NOMO-1 treated with dmso at 0.1 percent for 144 hours (cell line): Measurements from ENCODE around the gene HDLBP.
"Not testable (repeated sequence)": the region's sequence is repeated elsewhere in the genome, so short reads cannot be mapped to it uniquely, and the experiment has no call there.

Source experiments
- DNase-seq: peaks from one replicate; lab custom pipeline; 2025; ENCODE audit not compliant: unreplicated experiment; lab: John Stamatoyannopoulos, UW

Gene HDLBP

DNA sequence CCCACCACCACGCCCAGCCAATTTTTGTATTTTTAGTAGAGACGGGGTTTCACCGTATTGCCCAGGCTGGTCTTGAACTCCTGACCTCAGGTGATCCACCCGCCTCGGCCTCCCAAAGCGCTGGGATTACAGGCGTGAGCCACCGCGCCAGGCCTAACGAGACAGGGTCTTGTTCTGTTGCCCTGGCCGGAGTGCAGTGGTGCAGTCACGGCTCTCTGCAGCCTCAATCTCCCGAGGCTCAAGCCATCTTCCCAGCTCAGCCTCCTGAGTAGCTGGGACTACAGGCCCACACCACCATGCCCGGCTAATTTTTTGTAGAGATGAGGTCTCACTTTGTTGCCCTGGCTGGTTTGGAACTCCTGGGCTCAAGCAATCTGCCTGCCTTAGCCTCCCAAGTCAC, 118.2 kb downstream of the HDLBP start:
- DNase-seq, result not testable (repeated sequence)

DNA sequence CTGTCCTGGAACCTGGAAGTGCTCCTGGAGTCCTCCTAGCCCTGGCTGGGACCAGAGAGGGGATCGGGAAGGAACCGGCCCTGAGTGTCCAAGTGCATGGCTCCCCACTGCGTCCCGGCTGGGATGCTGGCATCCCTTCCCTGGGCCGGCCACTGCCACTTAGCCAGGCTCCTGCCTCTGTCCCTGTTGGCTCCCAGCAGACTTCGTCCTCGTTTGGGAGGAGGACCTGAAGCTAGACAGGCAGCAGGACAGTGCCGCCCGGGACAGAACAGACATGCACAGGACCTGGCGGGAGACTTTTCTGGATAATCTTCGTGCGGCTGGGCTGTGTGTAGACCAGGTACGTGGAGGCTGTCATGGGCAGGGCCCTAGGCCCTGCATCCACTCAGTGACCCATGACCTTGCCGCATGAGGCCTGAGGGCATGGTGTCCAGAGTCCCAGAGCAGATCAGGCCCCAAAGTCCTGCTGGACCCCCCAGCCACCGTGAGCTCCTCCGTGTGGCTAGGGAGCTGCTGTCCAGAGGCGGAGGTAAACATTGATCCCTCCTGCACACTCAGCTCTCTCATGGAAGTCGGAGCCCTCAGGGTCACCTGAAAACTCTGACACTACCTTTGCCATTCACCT, 119.9 kb downstream of the HDLBP start:
- no peak for DNase-seq

DNA sequence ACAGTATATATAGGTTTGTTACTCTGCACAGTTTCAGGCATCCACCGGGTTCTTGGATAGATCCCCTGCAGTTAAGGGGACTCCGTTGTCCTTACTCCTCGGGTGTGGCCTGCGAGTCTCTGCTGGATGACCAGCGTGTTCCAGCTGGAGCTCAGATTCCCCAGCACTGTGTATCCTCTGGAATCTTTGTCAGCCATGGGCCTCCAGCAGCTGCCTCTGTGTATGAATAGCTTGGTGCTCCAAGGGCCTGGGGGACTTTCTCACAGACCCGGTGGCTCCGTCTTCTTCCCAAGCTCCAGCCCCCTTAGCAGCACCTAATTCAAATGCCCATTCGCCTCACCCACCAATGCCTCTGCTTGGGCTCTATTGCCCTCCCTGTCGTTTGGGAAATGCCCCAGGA, 120.7 kb downstream of the HDLBP start:
- no peak for DNase-seq

DNA sequence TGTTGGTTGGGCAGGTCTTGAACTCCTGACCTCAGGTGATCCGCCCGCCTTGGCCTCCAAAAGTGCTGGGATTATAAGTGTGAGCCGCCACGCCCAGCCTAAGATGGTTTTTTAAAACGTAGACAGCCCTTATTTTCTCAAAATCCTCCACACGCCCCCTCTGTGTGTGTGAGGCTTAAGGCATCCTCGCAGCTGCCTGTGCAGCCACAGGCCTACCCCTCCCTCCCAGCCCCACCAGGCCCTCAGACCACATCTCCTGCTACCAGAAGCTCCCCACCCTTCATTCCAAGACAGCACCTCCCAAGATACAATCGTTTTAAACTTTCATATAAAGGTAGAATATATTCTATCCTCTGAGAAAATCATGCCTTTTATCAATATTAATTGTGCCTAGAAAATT, 122.2 kb downstream of the HDLBP start:
- DNase-seq, result no peak

DNA sequence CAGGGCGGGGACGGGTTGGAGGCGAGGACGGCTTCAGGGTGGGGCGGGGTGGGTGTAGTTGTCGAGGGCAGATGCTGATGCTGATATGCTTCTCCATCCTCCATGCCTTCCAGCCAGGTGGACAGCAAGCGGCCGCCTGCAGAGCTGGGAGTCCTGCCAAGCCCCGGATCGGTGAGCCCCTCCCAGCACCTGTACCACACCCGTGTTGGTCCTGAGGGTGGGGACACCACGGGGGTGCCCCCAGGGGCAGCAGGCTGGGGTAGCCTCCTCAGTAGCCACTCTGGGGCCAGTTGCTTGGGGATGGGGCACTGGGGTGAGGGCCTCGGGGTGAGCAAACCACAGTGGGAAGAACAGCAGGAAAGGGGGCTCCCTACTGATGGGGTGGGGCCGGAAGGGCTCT, 124.4 kb downstream of the HDLBP start:
- no peak for DNase-seq

DNA sequence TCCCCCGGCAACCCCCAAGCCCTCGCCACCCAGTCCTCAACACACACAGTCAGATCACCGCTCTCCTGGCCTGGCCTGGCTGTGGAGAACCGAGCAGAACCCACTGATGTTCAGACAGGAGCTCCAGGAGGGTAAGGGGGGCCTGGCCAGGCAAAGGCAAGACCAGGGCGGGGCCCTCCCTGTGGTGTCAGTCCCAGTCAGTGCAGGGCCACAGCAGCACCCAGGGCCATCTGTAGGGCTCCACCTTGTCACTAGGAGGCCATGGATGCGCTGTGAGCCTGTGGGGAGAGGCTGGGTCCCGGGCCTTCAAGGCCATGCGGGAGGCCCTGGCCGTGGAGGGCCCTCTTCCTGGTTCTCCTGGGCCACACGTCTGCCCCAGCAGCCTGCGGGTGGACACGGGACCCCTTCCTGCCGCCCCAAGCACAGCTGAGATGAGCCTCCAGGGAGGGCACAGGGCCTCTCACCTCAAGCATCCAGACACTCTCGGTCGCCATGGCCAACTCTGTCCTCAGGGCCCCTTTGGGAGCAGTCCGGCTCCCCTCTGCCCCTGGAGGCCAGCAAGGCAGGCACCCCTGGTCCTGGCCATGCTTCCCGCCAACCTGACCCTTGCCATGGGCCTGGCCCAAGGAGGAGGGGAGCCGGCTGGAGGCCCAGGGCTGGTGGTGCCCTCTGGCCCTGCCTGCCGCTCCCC, 125.0 kb downstream of the HDLBP start:
- no peak for DNase-seq

DNA sequence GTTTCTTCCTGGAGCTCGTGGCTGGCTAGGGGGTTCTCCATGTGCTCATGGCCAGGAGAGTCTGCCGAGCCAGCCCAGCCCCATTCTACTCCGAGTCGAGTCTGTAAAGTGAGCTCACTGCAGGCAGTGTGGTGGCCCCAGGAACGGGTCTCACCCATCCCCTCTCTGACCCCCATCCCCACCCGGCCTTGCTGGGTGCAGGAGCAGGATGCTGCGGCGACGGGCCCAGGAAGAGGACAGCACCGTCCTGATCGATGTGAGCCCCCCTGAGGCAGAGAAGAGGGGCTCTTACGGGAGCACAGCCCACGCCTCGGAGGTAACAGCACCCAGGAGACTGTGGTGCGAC, 125.6 kb downstream of the HDLBP start:
- DNase-seq, result no peak

DNA sequence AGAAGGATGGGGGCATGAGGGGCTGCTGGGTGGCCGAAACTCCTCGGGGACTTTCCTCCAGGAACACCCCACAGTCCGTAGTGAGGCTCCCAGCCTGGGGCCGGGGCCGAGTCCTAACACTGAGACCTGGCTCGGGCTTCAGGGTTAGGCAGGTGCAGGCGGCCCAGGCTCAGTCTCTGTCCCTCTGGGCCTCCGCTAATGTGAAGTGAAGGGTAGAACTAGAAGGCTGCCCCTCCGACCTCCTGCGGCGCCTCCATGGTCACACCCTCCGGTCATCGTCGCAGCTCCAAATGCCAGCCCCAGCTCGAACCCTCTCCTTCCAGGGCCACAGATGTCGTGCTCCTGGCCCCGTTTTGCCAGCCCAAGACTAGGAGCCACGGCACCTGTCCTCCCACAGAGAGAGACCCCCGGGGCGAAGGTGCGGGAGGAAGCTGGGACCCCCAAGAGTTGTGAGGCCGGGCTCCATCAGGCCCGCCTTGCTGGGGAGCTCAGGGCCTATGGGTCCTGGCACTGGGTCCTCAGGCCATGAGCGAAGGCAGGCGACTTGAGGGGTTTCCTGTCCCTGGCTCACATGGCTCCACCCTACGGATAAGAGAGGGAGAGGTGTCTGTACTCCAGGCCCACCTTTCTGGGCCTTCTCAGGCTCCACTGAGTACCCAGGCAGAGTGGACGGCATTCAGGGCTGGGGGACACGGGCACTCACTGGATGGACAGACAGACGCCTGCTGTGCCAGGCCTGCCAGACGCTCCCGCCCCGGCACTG, 126.2 kb downstream of the HDLBP start:
- DNase-seq, result no peak

DNA sequence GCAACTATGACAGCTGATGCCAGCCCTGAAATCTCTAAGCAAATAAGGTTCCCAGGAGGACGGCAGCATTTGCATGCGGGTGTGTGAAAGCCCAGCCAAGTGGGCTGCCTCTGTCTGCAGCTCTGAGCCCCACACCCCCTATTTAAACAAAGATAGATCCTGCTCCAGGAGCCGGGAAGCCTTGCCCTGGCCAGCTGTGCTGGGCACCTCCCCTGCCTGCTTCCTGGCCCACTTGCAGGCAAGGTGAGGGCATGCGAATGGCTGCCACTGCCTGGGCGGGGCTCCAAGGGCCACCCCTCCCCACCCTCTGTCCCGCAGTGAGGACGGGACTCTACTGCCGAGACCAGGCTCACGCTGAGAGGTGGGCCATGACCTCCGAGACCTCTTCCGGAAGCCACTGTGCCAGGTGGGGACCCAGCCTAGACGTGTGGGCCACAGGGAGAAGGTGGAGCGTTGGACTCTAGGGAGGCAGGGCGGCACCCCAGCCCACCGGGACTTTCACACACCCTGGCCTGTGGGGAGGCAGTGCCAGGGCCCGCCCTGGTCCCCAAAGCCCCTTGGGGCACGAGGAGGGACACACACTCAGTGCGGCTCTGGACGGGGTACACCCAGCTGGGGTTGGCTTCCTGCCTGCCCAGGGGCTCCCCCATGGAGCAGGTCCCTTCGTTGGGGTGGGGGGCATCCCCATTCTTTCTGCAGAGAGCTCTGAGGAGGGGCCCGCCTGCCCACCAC, 126.9 kb downstream of the HDLBP start, which contains the start of gene ANO7:
Gene ANO7, plus strand, starts transcription at position 317 of the 732 bp plus-strand sequence. CDS start 1,387 bp downstream, outside the sequence.
- no peak for DNase-seq

DNA sequence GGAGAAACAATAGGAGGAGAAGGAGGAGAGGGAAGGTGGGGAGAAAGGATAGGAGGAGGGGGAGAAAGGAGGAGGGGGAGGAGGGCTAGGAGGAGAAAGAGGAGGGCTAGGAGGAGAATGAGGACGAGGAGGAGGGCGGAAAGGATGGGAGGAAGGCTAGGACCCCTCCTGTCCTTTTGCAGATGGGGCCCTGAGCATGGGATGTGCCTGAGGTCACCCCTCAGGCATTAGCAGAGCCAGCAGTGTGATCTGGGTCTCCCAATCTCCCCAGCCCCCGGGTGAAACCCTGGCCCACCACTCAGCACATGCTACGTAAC, 127.6 kb downstream of the HDLBP start:
- no peak for DNase-seq

DNA sequence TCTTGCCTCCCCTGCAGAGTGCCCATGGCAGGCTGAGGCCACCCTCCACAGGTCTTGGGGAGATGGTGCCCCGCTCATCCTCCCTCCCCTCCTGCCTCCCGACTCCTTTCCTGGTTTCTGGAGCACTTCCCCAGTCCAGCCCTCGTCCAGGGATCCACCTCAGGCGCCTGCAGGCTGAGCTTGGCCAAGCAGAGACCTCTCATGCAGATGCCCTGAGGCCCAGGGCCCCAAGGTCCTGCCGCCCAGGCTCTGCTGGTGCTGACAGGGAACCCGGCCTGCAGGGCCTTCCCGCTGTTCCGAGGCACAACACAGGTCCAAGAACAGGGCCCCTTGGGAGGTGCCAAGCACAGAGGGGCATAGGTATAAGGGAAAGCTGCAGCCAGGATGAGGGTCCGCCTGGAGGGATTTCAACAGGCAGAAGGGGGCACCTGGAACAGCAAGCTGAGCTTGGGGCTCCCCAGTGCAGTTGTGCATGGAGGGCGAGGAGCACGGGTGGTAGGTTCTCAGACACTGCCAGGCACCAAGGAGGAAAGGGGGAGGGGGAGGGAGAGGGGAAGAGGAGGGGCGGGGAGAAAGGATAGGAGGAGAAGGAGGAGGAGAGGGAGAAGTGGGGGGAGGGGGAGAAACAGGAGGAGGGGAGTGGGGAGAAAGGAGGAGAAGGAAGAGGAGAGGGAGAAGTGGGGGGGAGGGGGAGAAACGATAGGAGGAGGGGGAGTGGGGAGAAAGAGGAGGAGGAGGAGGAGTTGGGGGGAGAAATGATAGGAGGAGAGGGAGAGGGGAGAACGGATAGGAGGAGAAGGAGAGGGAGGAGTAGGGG, 128.2 kb downstream of the HDLBP start:
- DNase-seq, result no peak

DNA sequence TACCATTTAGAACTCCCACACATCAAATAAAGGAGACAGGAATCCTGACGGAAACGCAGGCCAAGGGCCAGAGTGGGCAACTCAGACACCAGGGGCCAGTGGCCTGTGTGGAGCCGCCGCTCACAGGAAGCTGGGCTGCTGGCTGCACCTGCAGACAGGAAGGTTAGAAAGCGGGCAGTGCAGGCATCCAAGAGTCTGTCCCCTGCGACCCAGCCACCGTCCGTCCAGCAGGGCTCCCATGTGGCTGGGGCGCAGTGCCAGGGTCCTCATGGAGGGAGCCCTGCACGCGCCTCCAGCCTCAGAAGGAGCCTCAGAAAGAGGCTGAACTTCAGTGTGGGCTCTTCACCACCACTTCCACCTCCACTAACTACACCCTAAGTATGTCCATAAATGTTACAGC, 129.5 kb downstream of the HDLBP start:
- no peak for DNase-seq

DNA sequence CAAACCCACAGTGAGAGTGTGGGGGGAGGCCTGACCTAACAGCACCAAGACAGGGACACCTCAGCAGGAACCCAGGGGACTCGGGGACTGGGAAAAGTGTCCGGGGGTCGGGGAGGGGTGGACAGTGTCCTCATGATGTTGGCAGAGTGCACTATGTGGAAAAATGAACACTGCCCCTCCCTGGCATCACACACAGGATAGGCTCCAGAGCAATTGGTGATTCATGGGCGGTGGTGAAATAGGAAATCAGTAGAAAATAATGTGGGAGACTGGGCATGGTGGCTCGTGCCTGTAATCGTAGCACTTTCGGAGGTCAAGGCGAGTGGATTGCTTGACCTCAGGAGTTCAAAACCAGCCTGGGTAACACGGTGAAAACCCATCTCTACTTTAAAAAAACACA, 130.6 kb downstream of the HDLBP start:
- DNase-seq, result no peak

DNA sequence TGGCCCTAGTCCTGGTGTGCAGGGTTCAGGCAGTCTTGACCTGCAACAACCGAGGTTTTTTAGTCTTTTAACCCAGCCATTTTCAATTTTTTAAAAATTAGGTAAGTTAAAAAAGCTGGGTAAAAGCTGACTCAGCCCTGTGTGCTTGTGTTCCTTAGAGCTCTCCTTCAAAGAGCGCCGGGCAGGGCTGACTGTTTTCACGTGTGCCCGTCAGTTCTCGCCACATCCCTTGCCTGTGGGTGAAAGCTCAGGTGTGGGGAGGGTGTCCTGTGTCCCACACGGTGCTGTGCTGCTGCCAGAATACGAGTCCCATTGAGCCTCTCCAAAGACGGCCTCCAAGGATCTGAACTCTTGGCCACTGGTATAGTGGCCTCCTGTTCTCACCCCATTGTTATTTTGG, 132.3 kb downstream of the HDLBP start:
- no peak for DNase-seq

DNA sequence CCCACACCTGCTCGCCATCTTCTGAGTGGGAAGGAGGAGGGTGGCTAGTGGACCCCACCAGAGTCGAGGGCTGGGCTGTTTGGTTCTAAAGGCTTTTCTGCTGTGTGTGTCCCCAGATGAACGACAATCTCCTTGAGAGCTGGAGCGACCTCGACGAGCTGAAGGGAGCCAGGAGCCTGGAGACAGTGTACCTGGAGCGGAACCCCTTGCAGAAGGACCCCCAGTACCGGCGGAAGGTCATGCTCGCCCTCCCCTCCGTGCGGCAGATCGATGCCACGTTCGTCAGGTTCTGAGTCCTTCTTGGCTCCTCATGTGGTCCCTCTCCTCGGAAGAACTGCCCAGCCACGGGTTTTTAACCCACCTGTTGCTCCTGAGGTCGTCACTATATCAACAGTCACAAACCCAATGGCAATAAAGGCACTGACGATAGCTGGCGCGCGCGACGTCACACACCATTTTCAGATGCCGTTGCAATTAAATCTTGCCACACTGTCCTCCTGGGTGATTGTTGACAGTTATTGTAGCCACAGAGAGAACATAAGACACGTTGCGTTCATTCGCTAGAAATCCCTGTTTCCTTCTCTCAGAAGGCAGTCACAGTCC, 132.8 kb downstream of the HDLBP start:
- DNase-seq, result no peak

DNA sequence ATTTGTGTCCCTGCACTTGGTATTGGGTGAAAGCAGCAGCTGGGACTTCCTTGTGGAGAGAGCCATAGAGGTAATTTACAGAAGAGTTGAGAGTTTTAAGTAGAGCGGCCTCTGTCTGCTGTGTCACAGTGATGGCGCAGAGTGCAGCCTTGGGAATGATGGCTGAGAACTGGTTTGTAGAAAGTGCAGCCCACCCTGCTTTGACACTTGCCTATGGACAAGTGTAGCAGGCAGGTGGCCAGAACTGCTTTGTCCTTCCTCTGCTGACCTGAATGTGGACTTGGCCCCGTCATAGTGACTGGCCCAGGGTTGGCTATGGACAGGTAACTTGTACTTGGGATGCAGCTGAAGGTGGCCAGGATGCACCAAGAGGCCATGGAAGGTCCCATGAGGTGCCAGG, 133.3 kb downstream of the HDLBP start:
- no peak for DNase-seq

DNA sequence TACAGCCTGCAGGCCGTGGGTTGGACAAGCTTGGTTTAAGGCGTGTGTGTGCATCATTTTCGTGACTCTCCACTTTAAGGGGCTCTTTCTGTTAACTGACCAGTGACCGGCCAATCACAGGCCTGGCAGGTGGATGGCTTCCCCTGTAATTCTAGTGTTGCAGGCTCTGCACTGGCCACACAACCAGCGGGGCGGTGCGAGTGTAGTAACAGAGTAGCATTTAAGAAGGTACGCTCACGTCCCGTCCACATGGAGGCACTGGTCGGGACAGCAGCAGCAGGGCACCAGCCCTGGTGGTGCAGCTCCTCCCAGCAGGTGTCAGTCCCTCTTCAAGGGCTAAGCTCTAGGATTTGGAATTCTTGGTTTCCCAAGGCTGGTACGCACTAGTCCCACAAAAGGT, 135.0 kb downstream of the HDLBP start:
- no peak for DNase-seq

DNA sequence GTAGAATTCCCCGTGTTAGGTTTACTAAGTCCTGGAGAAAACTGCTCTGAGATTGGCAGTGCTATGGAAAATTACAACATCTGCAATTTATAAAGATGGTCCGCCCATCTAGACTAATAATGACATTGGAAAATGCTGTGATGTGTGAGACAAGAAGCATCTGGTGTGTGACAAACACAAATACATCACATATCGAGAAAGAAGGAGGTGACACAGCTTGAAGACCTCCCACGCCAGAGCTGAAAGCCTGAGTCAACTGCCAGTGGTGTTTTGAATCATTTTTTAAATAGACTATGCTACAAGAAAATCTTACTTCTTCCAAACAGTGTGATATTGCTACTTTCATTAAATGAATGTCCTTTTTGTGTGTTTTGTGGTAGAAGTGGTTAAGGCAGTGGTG, 135.6 kb downstream of the HDLBP start:
- no peak for DNase-seq

DNA sequence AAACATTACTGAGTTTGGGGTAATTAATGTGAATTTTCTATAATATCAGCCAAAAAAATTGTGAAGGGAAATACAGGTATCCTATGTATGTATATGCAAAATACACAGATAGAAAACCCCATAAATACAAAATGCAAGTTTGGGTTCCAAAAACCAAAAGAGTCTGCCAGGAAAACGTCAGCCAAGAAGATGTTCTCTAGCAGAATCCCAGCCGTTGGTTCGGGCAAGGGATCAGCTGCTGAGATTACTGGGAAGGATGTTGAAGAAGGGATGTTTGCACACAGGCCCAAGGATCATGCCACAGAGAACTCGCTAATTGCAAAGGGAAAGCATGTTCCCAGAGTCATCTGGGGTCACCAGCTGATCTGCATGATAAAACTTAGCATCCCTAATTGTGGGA, 136.5 kb downstream of the HDLBP start:
- no peak for DNase-seq

DNA sequence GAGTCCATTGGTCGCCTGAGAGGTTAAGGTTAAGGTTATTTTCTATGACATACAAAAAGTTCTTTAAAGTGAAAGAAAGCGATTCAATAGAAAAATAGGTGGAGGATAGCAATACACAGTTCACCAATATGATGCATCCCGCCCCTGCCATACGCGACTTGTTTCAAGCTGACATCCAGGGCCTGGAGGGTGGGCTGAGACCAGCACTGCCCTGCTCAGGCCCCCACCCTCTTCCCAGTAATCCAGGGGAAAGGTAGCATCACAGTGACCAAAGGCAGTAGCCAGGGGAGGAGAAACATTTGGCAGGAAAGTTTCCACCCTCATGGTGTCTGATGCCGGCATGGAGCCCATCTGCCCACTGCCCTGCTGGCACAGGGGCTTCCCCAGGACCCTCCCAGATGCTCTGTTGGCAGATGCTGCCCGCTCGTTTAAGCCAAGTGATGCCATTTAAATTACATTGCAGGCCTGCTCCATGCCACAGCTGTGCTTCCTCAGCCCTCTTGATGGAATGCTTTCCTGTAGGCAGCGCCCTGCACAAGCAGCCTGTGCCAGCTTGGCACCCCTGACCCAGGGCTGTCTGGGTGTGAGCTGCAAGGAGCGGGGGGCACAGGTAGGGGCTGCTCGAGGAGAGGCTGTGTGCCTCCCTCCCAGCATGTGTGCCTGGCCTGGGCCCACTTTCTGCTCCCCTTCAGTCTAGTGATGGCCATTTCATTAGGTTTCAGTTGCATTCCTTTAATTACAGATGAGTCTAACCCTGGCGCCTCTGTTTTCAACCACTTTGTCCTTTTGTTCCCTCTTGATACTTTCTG, 137.7 kb downstream of the HDLBP start:
- no peak for DNase-seq
